Peyer's patch (tissue), 4 donors: ENCODE measurements around the gene OIP5.

Experiments used
- POLR2A ChIP-seq, 2 donors: fragments of 450-650 bp; IDR thresholded peaks; one replicate each; pipeline ENCODE4 v1.5.1; 2017; ENCODE audit warnings: antibody characterized with exemption in 2 of 2, mild to moderate bottlenecking in 2 of 2, moderate library complexity in 2 of 2
- TF ChIP-seq, protein P1 (sequence below), 6 experiments: fragments of 450-650 bp in 4 of 6; fragments of 200-600 bp in 2 of 6; sonication (generic) in 1 of 6; IDR thresholded peaks; one replicate each; pipeline ENCODE4 v1.5.1; 2017 to 2019; ENCODE audit warnings: antibody characterized with exemption in 6 of 6, mild to moderate bottlenecking in 3 of 6, moderate library complexity in 1 of 6

DNA sequence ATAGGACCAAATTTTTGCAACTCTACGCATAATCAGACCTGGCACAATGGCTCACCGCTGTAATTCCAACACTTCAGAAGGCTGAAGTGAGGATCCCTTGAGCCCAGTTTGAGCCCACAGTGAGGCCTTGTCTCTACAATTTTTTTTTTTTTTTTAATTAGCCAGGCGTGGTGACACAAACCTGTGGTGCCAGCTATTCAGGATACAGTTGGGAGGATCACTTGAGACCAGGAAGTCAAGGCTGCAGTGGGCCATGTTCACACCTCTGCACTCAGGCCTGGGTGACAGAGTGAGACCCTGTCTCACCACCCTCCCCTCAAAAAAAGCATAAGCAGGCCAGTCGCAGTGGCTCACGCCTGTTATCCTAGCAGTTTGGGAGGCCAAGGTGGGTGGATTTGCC is 24.7 kb downstream of the OIP5 start:
- TF ChIP-seq, protein P1, sequence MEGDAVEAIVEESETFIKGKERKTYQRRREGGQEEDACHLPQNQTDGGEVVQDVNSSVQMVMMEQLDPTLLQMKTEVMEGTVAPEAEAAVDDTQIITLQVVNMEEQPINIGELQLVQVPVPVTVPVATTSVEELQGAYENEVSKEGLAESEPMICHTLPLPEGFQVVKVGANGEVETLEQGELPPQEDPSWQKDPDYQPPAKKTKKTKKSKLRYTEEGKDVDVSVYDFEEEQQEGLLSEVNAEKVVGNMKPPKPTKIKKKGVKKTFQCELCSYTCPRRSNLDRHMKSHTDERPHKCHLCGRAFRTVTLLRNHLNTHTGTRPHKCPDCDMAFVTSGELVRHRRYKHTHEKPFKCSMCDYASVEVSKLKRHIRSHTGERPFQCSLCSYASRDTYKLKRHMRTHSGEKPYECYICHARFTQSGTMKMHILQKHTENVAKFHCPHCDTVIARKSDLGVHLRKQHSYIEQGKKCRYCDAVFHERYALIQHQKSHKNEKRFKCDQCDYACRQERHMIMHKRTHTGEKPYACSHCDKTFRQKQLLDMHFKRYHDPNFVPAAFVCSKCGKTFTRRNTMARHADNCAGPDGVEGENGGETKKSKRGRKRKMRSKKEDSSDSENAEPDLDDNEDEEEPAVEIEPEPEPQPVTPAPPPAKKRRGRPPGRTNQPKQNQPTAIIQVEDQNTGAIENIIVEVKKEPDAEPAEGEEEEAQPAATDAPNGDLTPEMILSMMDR (IDR thresholded peaks at IDR 0.05) = no peak
- no peak for TF ChIP-seq POLR2A (IDR thresholded peaks at IDR 0.05)
